PC-9 (cell line): ENCODE measurements around the gene OR2AG2.
"Not testable (repeated sequence)": the region's sequence is repeated elsewhere in the genome, so short reads cannot be mapped to it uniquely, and the experiment has no call there.

Experiments
- EZH2 ChIP-seq: fragments of 200-600 bp; sonication (generic); IDR thresholded peaks from 2 replicates; pipeline ENCODE4 v1.8.0; 2017; ENCODE audit warnings: antibody characterized with exemption, low read depth
- TF ChIP-seq, protein P1 (sequence below): fragments of 200-600 bp; sonication (generic); conservative IDR thresholded peaks from 2 replicates; pipeline ENCODE4 v1.6.1; 2017; ENCODE audit warnings: mixed run types, antibody characterized with exemption, mild to moderate bottlenecking, moderate library complexity

DNA sequence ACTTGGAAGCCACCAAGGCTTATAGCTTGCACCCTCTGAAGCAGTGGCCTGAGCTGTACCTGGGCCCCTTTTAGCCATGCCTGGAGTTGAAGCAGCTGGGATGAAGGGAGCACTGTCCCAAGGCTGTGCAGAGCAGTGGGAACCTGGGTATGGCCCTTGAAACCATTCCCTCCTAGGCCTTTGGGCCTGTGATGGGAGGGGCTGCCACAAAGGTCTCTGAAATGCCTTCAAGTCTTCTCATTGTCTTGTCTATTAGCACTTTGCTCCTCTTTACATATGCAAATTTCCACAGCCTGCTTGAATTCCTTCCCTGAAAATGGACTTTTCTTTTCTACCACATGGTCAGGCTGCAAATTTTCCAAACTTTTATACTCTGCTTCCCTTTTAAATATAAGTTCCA is 29.3 kb upstream of the OR2AG2 start:
- TF ChIP-seq, protein P1, sequence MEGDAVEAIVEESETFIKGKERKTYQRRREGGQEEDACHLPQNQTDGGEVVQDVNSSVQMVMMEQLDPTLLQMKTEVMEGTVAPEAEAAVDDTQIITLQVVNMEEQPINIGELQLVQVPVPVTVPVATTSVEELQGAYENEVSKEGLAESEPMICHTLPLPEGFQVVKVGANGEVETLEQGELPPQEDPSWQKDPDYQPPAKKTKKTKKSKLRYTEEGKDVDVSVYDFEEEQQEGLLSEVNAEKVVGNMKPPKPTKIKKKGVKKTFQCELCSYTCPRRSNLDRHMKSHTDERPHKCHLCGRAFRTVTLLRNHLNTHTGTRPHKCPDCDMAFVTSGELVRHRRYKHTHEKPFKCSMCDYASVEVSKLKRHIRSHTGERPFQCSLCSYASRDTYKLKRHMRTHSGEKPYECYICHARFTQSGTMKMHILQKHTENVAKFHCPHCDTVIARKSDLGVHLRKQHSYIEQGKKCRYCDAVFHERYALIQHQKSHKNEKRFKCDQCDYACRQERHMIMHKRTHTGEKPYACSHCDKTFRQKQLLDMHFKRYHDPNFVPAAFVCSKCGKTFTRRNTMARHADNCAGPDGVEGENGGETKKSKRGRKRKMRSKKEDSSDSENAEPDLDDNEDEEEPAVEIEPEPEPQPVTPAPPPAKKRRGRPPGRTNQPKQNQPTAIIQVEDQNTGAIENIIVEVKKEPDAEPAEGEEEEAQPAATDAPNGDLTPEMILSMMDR, result not testable (repeated sequence)
- TF ChIP-seq EZH2, result not testable (repeated sequence)
